HCT116 (cell line): ENCODE results near the gene PAMR1. TPM values are rescaled to one million over a fixed set of nuclear protein-coding genes. Genes with fewer than 3 reads are reported as not detected.

Experiments used
- total RNA-seq: library from RNA; stranded (reverse); gene quantifications from one replicate; pipeline ENCODE4 v1.2.1, GENCODE V29; 2021; ENCODE audit not compliant: unreplicated experiment

PAMR1 gene
- total RNA-seq, 1 experiment from 2014 or later: not detected

Other genes starting within 250 kb of the PAMR1 start
- 0.25 TPM for gene SLC1A2, start 106.1 kb downstream of the PAMR1 start, total RNA-seq
- gene FJX1, start 92.8 kb upstream of the PAMR1 start, total RNA-seq: 13.7 TPM
- gene TRIM44, start 137.2 kb upstream of the PAMR1 start, total RNA-seq: 33.4 TPM